H1 (cell line): Measurements from ENCODE around the gene CADM1. TPM values are rescaled to one million over a fixed set of nuclear protein-coding genes. Genes with fewer than 3 reads are reported as not detected.

Experiments
- CTCF ChIA-PET: fragments of 300-600 bp; sonication (Branson Sonifier 250); formaldehyde crosslinking; loops from one replicate; lab custom pipeline; 2021; ENCODE audit not compliant: partially characterized antibody; lab: Charles Lee
- POLR2A ChIA-PET: fragments of 300-600 bp; sonication (Branson Sonifier 250); formaldehyde crosslinking; loops from one replicate; lab custom pipeline; 2021; ENCODE audit warnings: inconsistent platforms; ENCODE audit not compliant: partially characterized antibody; lab: Charles Lee
- DNase-seq, 2 experiments: peaks; one replicate each; pipeline versions ENCODE4 v3.0.0 to v3.0.0-alpha.2; 2010 to 2022; ENCODE audit warnings: low spot score in 2 of 2, low read depth in 1 of 2, mixed read lengths in 1 of 2
- FAIRE-seq: peaks from 2 replicates; lab custom pipeline; 2011; peaks lifted over from hg19 to GRCh38; lab: Jason Lieb, UNC
- H2AFZ ChIP-seq: 2 replicates; pipeline ENCODE4 v1.8.1; 2012; ENCODE audit warnings: low read length, inconsistent platforms
- H2AK5ac ChIP-seq: 2 replicates; pipeline ENCODE4 v1.6.1; 2013; ENCODE audit warnings: low read depth, low read length
- H2BK120ac ChIP-seq: replicated peaks from 2 replicates; pipeline ENCODE3; 2013; ENCODE audit warnings: low read depth, low read length, inconsistent platforms
- H2BK12ac ChIP-seq: 2 replicates; pipeline ENCODE4 v1.6.1; 2013; ENCODE audit warnings: low read depth, low read length
- H2BK15ac ChIP-seq: 2 replicates; pipeline ENCODE4 v1.6.1; 2013; ENCODE audit warnings: low read length
- H2BK20ac ChIP-seq: 2 replicates; pipeline ENCODE4 v1.6.1; 2013; ENCODE audit warnings: low read length
- H2BK5ac ChIP-seq: 2 replicates; pipeline ENCODE4 v1.6.1; 2013; ENCODE audit warnings: low read depth, low read length
- H3K14ac ChIP-seq: 2 replicates; pipeline ENCODE4 v1.6.1; 2013; ENCODE audit warnings: inconsistent platforms; ENCODE audit not compliant: insufficient read length
- H3K18ac ChIP-seq: 2 replicates; pipeline ENCODE4 v1.6.1; 2013; ENCODE audit warnings: low read length; ENCODE audit errors: extremely low read depth
- H3K23ac ChIP-seq: 2 replicates; pipeline ENCODE4 v1.6.1; 2013; ENCODE audit warnings: inconsistent platforms; ENCODE audit not compliant: insufficient read length
- H3K23me2 ChIP-seq: 2 replicates; pipeline ENCODE4 v1.6.1; 2013; ENCODE audit warnings: low read depth, low read length
- H3K27ac ChIP-seq: 2 replicates; pipeline ENCODE4 v1.6.1; 2011; ENCODE audit warnings: low read depth, low read length, inconsistent platforms
- H3K27me3 ChIP-seq, 4 experiments: replicated peaks in 1 of 4; 1 replicate in 1 of 4; 2 replicates in 3 of 4; pipeline versions ENCODE4 v1.6.1 to v1.8.1; 2011 to 2013; ENCODE audit warnings: low read length in 3 of 4, mild to moderate bottlenecking in 3 of 4, inconsistent platforms in 2 of 4, mixed read lengths in 2 of 4, moderate library complexity in 1 of 4; ENCODE audit not compliant: control insufficient read depth in 3 of 4, insufficient read depth in 3 of 4; ENCODE audit errors: extremely low read depth in 1 of 4
- H3K36me3 ChIP-seq, 4 experiments: 2 replicates each; pipeline versions ENCODE4 v1.6.1 to v1.8.1; 2011 to 2013; ENCODE audit warnings: mild to moderate bottlenecking in 4 of 4, low read length in 3 of 4, moderate library complexity in 2 of 4, control low read depth in 1 of 4, inconsistent platforms in 1 of 4; ENCODE audit not compliant: insufficient read depth in 4 of 4, control insufficient read depth in 2 of 4
- H3K4ac ChIP-seq: replicated peaks from 2 replicates; pipeline ENCODE3; 2013; ENCODE audit warnings: low read length, low read depth, mixed read lengths, inconsistent platforms; ENCODE audit not compliant: insufficient read length
- H3K4me1 ChIP-seq, 4 experiments: replicated peaks in 1 of 4; 1 replicate in 1 of 4; 2 replicates in 3 of 4; pipeline versions ENCODE4 v1.6.1 to v1.8.1; 2011 to 2013; ENCODE audit warnings: low read length in 3 of 4, inconsistent platforms in 2 of 4, mixed read lengths in 1 of 4; ENCODE audit not compliant: insufficient read depth in 4 of 4, control insufficient read depth in 3 of 4
- H3K4me2 ChIP-seq, 2 experiments: 2 replicates each; pipeline versions ENCODE4 v1.6.1 to v1.8.1; 2011 to 2013; ENCODE audit warnings: low read depth in 2 of 2, low read length in 2 of 2, control low read depth in 1 of 2, inconsistent platforms in 1 of 2, mild to moderate bottlenecking in 1 of 2; ENCODE audit not compliant: insufficient read depth in 1 of 2
- H3K4me3 ChIP-seq, 4 experiments: fragments of 200-600, 300-600 bp in 1 of 4; sonication (generic), shearing (Covaris generic), sonication (Bioruptor Twin) in 1 of 4; 2 replicates each; pipeline versions ENCODE4 v1.5.1 to v1.8.1; 2011 to 2016; ENCODE audit warnings: low read length in 4 of 4, low read depth in 3 of 4, control low read depth in 2 of 4, inconsistent platforms in 2 of 4, mild to moderate bottlenecking in 2 of 4, mixed read lengths in 1 of 4, moderate library complexity in 1 of 4; ENCODE audit not compliant: insufficient read depth in 2 of 4; ENCODE audit errors: extremely low read depth in 1 of 4
- H3K56ac ChIP-seq: replicated peaks from 2 replicates; pipeline ENCODE3; 2013; ENCODE audit warnings: low read depth, mild to moderate bottlenecking, mixed read lengths, low read length, inconsistent platforms; ENCODE audit not compliant: insufficient read length
- H3K79me1 ChIP-seq: 2 replicates; pipeline ENCODE4 v1.6.1; 2013; ENCODE audit warnings: low read depth, low read length, control low read depth
- H3K79me2 ChIP-seq, 2 experiments: 2 replicates each; pipeline versions ENCODE4 v1.6.1 to v1.8.1; 2012 to 2013; ENCODE audit warnings: low read length in 2 of 2, mild to moderate bottlenecking in 2 of 2, inconsistent platforms in 1 of 2; ENCODE audit not compliant: insufficient read depth in 2 of 2, control insufficient read depth in 1 of 2
- H3K9ac ChIP-seq, 4 experiments: replicated peaks in 1 of 4; 1 replicate in 1 of 4; 2 replicates in 3 of 4; pipeline versions ENCODE4 v1.6.1 to v1.8.1; 2011 to 2013; ENCODE audit warnings: low read depth in 3 of 4, low read length in 3 of 4, control low read depth in 2 of 4, mild to moderate bottlenecking in 2 of 4, moderate library complexity in 2 of 4, inconsistent platforms in 1 of 4; ENCODE audit errors: extremely low read depth in 1 of 4
- H3K9me3 ChIP-seq, 2 experiments: 2 replicates each; pipeline versions ENCODE4 v1.6.1 to v1.8.1; 2012 to 2013; ENCODE audit warnings: mild to moderate bottlenecking in 2 of 2, moderate library complexity in 2 of 2, control low read depth in 1 of 2, inconsistent platforms in 1 of 2, low read depth in 1 of 2, low read length in 1 of 2, mixed read lengths in 1 of 2; ENCODE audit not compliant: insufficient read depth in 2 of 2
- H4K20me1 ChIP-seq, 2 experiments: replicated peaks in 1 of 2; 2 replicates each; pipeline versions ENCODE3 to v1.8.1; 2011 to 2013; ENCODE audit warnings: inconsistent platforms in 2 of 2, low read length in 2 of 2, mild to moderate bottlenecking in 1 of 2; ENCODE audit not compliant: insufficient read depth in 2 of 2, control insufficient read depth in 1 of 2
- H4K5ac ChIP-seq: 2 replicates; pipeline ENCODE4 v1.6.1; 2013; ENCODE audit warnings: low read length, low read depth, mixed read lengths, inconsistent platforms; ENCODE audit not compliant: insufficient read length
- H4K8ac ChIP-seq: 2 replicates; pipeline ENCODE4 v1.8.0; 2013; ENCODE audit warnings: mild to moderate bottlenecking, moderate library complexity, low read length, inconsistent platforms; ENCODE audit not compliant: insufficient read depth; ENCODE audit errors: extremely low read depth
- H4K91ac ChIP-seq: replicated peaks from 2 replicates; pipeline ENCODE3; 2013; ENCODE audit warnings: low read length, mixed read lengths, inconsistent platforms; ENCODE audit not compliant: insufficient read length
- CHD2 ChIP-seq: IDR thresholded peaks from 2 replicates; pipeline ENCODE4 v1.6.1; 2012; ENCODE audit warnings: low read length, improper control_type of control experiment
- JUND ChIP-seq: IDR thresholded peaks from 2 replicates; pipeline ENCODE4 v1.6.1; 2011; ENCODE audit warnings: mild to moderate bottlenecking, improper control_type of control experiment, low read length
- RXRA ChIP-seq: IDR thresholded peaks from 2 replicates; pipeline ENCODE4 v1.6.1; 2011; ENCODE audit warnings: low read depth, mild to moderate bottlenecking, low read length, moderate library complexity; ENCODE audit not compliant: insufficient read depth
- ZNF274 ChIP-seq: IDR thresholded peaks from 2 replicates; pipeline ENCODE4 v1.7.0; 2012; ENCODE audit warnings: low read length, borderline replicate concordance; ENCODE audit errors: extremely low read depth
- WGBS, 2 experiments: shearing (Covaris generic) in 1 of 2; methylation state at CpG; one replicate each; pipeline versions ENCODE4 v1.1.6 to v1.1.7; 2013 to 2015; ENCODE audit warnings: low lambda C conversion rate in 2 of 2, mixed read lengths in 2 of 2, inconsistent platforms in 1 of 2, low coverage in 1 of 2, missing lambda C conversion rate in 1 of 2; ENCODE audit not compliant: insufficient replicate concordance in 2 of 2, insufficient coverage in 1 of 2, insufficient read length in 1 of 2; ENCODE audit errors: extremely low coverage in 1 of 2, missing lambda C conversion rate in 1 of 2; 5-methylcytosine and 5-hydroxymethylcytosine counted together
- polyA plus RNA-seq, 7 experiments: library from polyadenylated mRNA; depleted of rRNA in 3 of 7; stranded (reverse) in 5 of 7; unstranded in 2 of 7; fragments of >200 nt in 5 of 7; fragments of 200-250 nt in 2 of 7; gene quantifications; 1 replicate in 5 of 7; 2 replicates in 1 of 7; 4 replicates in 1 of 7; pipeline versions ENCODE4 v1.2.1 to v1.2.3, GENCODE V29; 2011 to 2013; ENCODE audit warnings: missing spikeins in 2 of 7, mixed read lengths in 2 of 7
- total RNA-seq: library from RNA; stranded (reverse); fragmentation: NEBNext Ultra II Directional; extraction: Animal tissue kit (Norgen Biotek cat#: 25700); gene quantifications from 2 replicates; pipeline ENCODE4 v1.2.1, GENCODE V29; 2021

CADM1 gene
- total and polyA plus RNA-seq, 2 of the 8 experiments (the other 6 are each of a cell fraction or from before 2014, with no cell fraction given) = 8.3 to 25.3 TPM

- ChIA-PET CTCF (interaction anchor here (0.5 kb wide), 1 partner anchor 128 kb away, joined by 3 read pairs; no protein-coding TSS in a partner anchor), POLR2A (no interaction called here)
- no peaks in the 10 kb centered on the region for H3K79me1 ChIP-seq
- no peak overlapping the region for H2BK120ac ChIP-seq
- no peaks in the 10 kb centered on the region for H3K23me2 ChIP-seq
- DNase-seq = no peak
- no peak overlapping the region for H2BK20ac ChIP-seq
- no peak overlapping the region for H2AK5ac ChIP-seq
- H3K27me3 ChIP-seq = no peaks in the 10 kb centered on the region
- H3K9me3 ChIP-seq = no peaks in the 10 kb centered on the region
- H2BK12ac ChIP-seq = no peak overlapping the region
- FAIRE-seq = no peak
- H3K56ac ChIP-seq = no peak overlapping the region
- H3K14ac ChIP-seq = no peak overlapping the region
- no peaks in the 10 kb centered on the region for H3K79me2 ChIP-seq
- no peak overlapping the region for H4K8ac ChIP-seq
- peaks cover 0 to 4% (median 1%) of the 10 kb centered on the region in 4 experiments; a peak in 3 of 7 replicates for H3K4me1 ChIP-seq
- H3K18ac ChIP-seq = no peak overlapping the region
- no peak overlapping the region for H3K4me2 ChIP-seq
- no peak overlapping the region for H3K23ac ChIP-seq
- 92% methylated on average over 3 of the region's 3 CpGs; no CpG with 5 or more reads in 1 of the 2 experiments for WGBS, 2 experiments
- H3K36me3 ChIP-seq = no peaks in the 10 kb centered on the region
- no peak overlapping the region for H2AFZ ChIP-seq
- H4K5ac ChIP-seq = no peak overlapping the region
- H4K20me1 ChIP-seq = no peaks in the 10 kb centered on the region
- no peak overlapping the region for H4K91ac ChIP-seq
- H3K4ac ChIP-seq = no peak overlapping the region
- H3K4me3 ChIP-seq = no peak overlapping the region
- no peak overlapping the region for H2BK5ac ChIP-seq
- H3K9ac ChIP-seq = no peak overlapping the region
- H3K27ac ChIP-seq = no peak overlapping the region
- H2BK15ac ChIP-seq = no peak overlapping the region
- TF ChIP-seq JUND = no peak
- TF ChIP-seq RXRA = no peak
- no peak for TF ChIP-seq CHD2
- no peak for TF ChIP-seq ZNF274
Measured at GRCh38 chr11:115208808-115209259, 295.4 kb downstream of the CADM1 start.
